Measurements from ENCODE around the gene ATG7.

DNA sequence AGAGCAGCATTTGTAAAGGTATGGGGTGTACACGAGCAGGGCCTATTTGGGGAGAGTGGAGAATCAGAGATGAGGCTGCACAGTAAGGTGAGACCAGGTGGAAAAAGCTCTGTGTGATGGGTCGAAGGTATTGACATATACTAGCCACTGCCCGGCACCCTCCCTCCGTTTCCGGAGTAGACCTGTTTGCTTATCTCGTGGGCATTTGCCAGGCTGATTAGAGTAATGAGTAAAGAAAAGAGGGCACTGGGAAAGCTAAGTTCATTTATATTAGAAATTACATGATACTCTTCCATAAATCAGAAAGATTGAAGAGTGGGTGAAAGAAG, 46.2 kb upstream of the ATG7 start:
- TF ChIP-seq, protein P1, sequence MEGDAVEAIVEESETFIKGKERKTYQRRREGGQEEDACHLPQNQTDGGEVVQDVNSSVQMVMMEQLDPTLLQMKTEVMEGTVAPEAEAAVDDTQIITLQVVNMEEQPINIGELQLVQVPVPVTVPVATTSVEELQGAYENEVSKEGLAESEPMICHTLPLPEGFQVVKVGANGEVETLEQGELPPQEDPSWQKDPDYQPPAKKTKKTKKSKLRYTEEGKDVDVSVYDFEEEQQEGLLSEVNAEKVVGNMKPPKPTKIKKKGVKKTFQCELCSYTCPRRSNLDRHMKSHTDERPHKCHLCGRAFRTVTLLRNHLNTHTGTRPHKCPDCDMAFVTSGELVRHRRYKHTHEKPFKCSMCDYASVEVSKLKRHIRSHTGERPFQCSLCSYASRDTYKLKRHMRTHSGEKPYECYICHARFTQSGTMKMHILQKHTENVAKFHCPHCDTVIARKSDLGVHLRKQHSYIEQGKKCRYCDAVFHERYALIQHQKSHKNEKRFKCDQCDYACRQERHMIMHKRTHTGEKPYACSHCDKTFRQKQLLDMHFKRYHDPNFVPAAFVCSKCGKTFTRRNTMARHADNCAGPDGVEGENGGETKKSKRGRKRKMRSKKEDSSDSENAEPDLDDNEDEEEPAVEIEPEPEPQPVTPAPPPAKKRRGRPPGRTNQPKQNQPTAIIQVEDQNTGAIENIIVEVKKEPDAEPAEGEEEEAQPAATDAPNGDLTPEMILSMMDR (IDR thresholded peaks at IDR 0.05), result no peak
- no peak for TF ChIP-seq POLR2A (IDR thresholded peaks at IDR 0.05)

All from uterus (tissue), 2 donors.